Spinal cord (tissue), 10 donors: ENCODE data around the gene OTUD7B. TPM values are rescaled to one million over a fixed set of nuclear protein-coding genes. Genes with fewer than 3 reads are reported as not detected.
A peak's percentile ranks its signal among the peaks of the same experiment; 100 is the strongest.

Experiments used
- DNase-seq, 6 donors: peaks; one replicate each; pipeline versions ENCODE4 v3.0.0 to v3.0.0-alpha.2; 2013 to 2015; ENCODE audit warnings: low spot score in 6 of 6, low read depth in 4 of 6
- H3K27ac ChIP-seq: one replicate; pipeline ENCODE4 v1.5.1; 2013; ENCODE audit warnings: low read depth, low read length, control low read depth
- H3K27me3 ChIP-seq: one replicate; pipeline ENCODE4 v1.6.1; 2013; ENCODE audit warnings: low read length; ENCODE audit not compliant: control insufficient read depth, insufficient read depth
- H3K36me3 ChIP-seq: one replicate; pipeline ENCODE4 v1.6.1; 2013; ENCODE audit warnings: low read length; ENCODE audit not compliant: control insufficient read depth, insufficient read depth
- H3K4me1 ChIP-seq: one replicate; pipeline ENCODE4 v1.6.1; 2013; ENCODE audit warnings: low read length; ENCODE audit not compliant: control insufficient read depth, insufficient read depth
- H3K4me3 ChIP-seq: one replicate; pipeline ENCODE4 v1.5.1; 2013; ENCODE audit warnings: low read depth, low read length, control low read depth
- H3K9me3 ChIP-seq: one replicate; pipeline ENCODE4 v1.6.1; 2013; ENCODE audit warnings: low read length; ENCODE audit not compliant: control insufficient read depth, insufficient read depth
- whole genome bisulfite sequencing: methylation state at CpG from one replicate; pipeline ENCODE4 v1.1.5; 2013; ENCODE audit warnings: missing lambda C conversion rate; ENCODE audit not compliant: insufficient coverage; 5-methylcytosine and 5-hydroxymethylcytosine counted together
- polyA plus RNA-seq, 2 donors: library from polyadenylated mRNA; unstranded; fragments of 120-200 nt; gene quantifications; one replicate each; pipeline ENCODE4 v1.2.1, GENCODE V29; 2013; ENCODE audit not compliant: insufficient read length in 2 of 2
- total RNA-seq, 2 donors: library from RNA; depleted of rRNA in 1 of 2; stranded (reverse); fragments of 120-200 nt in 1 of 2; fragments of >200 nt in 1 of 2; gene quantifications; one replicate each; pipeline versions ENCODE4 v1.2.3 to v1.2.4, GENCODE V29; 2013 to 2014
- donor health status: healthy.

Gene OTUD7B
- total and polyA plus RNA-seq, 4 donors: 14.4 to 17.2 (median 14.8) TPM

DNA sequence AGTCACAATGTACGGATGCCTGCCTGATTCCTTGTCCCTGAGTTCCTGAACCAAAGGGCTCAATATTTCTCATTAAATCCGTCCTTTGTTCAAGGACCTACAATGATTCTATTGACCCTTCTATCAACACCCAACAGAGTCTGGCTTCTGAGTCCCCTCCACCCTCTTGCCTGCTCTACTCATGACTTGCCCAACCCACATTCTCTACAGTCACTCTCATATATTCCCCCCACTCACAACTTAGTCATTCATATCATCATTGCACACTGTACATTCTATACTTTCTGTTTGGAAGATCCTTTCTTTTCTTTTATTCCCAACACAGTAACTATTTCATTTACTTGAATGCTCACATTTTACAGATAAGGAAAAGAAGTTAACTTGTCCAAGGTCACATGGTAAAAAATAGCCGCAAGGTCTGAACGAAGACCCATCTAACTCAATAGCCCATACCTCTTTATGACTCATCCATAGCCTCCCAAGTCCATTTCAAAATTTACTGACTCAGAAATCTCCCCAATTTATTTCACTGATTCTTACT, 3.6 kb downstream of the OTUD7B start:
- H3K36me3 ChIP-seq: no peaks in the 10 kb centered on the region
- no peaks in the 10 kb centered on the region for H3K27me3 ChIP-seq
- no peaks in the 10 kb centered on the region for H3K4me1 ChIP-seq
- peak overlapping the region; percentile 15 for H3K27ac ChIP-seq
- WGBS: 64% methylated on average over 4 of the region's 4 CpGs
- no peak overlapping the region for H3K4me3 ChIP-seq
- no peak for DNase-seq
- no peaks in the 10 kb centered on the region for H3K9me3 ChIP-seq

DNA sequence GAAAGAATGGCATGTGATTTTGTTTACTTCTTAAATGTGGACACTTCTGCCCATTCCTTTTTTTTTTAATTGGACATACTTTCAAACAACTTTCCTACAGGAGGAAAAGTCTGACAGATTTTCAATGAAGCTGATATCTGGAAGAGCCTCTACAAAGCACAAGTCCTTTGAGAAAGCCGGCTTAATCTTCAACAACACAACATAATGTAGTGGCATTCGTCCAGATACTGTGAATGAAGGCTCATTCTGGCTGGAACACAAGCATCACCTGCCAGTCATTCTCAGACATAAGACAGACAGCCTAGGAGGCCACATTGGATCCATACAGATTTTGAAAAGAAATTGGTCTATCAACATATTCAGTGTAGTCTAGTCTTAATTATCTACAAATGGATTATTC, 4.9 kb downstream of the OTUD7B start:
- no peak overlapping the region for H3K4me3 ChIP-seq
- peak in 1 of 6 donors; percentile 59 for DNase-seq
- no peaks in the 10 kb centered on the region for H3K4me1 ChIP-seq
- no peaks in the 10 kb centered on the region for H3K27me3 ChIP-seq
- no peak overlapping the region for H3K27ac ChIP-seq
- H3K9me3 ChIP-seq: no peaks in the 10 kb centered on the region
- WGBS: 60% methylated on average over 1 of the region's 2 CpGs
- no peaks in the 10 kb centered on the region for H3K36me3 ChIP-seq

GRCh38 chr1:150003801-150004200, 6.7 kb downstream of the OTUD7B start:
- no peaks in the 10 kb centered on the region for H3K4me1 ChIP-seq
- H3K9me3 ChIP-seq: no peaks in the 10 kb centered on the region
- WGBS: 92% methylated on average over 3 of the region's 3 CpGs
- DNase-seq: no peak
- H3K36me3 ChIP-seq: peaks cover 6% of the 10 kb centered on the region
- no peak overlapping the region for H3K4me3 ChIP-seq
- no peaks in the 10 kb centered on the region for H3K27me3 ChIP-seq
- no peak overlapping the region for H3K27ac ChIP-seq

DNA sequence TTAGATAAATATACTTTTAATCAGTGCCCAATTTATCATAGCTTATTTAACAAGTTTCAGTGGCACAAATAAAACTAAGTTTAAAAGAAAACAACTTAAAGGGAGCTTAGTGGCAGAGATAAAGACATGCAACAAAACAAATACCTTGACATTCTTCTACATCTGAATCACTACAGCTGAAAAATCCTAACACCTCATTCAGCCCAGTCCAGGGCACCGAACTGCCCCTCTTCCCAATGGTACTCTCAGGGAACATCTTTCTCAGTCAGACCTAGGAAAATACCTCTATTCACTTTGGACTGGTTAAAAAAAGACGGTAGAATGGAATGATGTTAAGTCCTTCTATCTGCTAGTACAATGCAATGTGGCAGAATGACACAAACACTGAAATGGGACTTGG, 8.3 kb downstream of the OTUD7B start:
- H3K9me3 ChIP-seq: no peaks in the 10 kb centered on the region
- DNase-seq: no peak
- peaks cover 6% of the 10 kb centered on the region for H3K36me3 ChIP-seq
- no peaks in the 10 kb centered on the region for H3K4me1 ChIP-seq
- no CpG with 5 or more reads among the region's 2 CpGs for WGBS
- H3K27me3 ChIP-seq: no peaks in the 10 kb centered on the region
- no peak overlapping the region for H3K4me3 ChIP-seq
- no peak overlapping the region for H3K27ac ChIP-seq

DNA sequence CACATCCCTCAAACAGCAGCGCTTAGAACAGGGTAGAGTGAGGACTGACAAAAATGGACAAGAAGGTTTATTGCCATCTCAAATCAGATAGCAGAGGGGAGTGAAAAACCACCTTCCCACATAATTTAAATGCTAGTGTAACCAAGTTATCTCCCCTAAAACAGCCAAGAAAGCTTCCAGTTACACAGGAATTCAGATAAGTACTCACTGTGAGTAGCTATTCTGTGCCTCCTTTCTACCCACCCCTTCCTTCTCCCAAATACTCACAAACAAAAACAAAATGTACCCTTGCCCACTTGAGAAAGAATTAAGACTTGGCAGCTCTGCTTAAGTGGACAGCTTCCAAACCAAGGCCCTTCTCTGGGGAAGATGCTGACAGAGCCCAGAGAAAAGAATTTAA, 9.1 kb downstream of the OTUD7B start:
- peaks cover 6% of the 10 kb centered on the region for H3K36me3 ChIP-seq
- WGBS: no CpG with 5 or more reads among the region's 1 CpG
- no peak overlapping the region for H3K4me3 ChIP-seq
- no peaks in the 10 kb centered on the region for H3K9me3 ChIP-seq
- H3K27ac ChIP-seq: peak overlapping the region; percentile 4
- peak in 2 of 6 donors; percentile 37 to 58 for DNase-seq
- H3K4me1 ChIP-seq: no peaks in the 10 kb centered on the region
- H3K27me3 ChIP-seq: no peaks in the 10 kb centered on the region

GRCh38 chr1:149997585-149998262, 12.8 kb downstream of the OTUD7B start:
- Histone ChIP-seq H3K4me3 (no peak overlapping the region), H3K27me3 (no peaks in the 10 kb centered on the region), H3K36me3 (peaks cover 6% of the 10 kb centered on the region), H3K27ac (no peak overlapping the region), H3K4me1 (no peaks in the 10 kb centered on the region), H3K9me3 (no peaks in the 10 kb centered on the region)
- WGBS: 88% methylated on average over 5 of the region's 6 CpGs
- no peak for DNase-seq

DNA sequence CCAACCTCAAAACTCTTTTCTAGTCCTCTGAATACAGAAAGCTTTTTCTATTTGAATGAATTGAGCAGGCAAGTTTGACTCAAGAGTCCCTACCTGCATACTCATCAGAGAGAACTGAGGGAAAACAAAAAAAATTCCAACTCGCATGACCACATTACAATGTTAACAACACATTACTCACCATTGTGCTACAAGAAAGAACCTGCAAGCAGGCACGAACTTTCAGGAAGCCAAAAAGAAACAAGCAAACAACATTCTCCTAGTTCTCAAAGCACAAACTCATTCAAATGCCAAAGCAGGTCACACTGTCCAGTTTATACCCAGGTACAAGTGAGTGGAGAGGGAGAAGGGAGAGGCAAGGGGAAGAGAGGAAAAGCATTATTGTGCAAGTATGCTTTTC, 14.6 kb downstream of the OTUD7B start:
- Histone ChIP-seq H3K4me1 (no peaks in the 10 kb centered on the region), H3K9me3 (no peaks in the 10 kb centered on the region), H3K27ac (no peak overlapping the region), H3K36me3 (peaks cover 6% of the 10 kb centered on the region), H3K4me3 (no peak overlapping the region), H3K27me3 (no peaks in the 10 kb centered on the region)
- DNase-seq: no peak
- WGBS: no CpG with 5 or more reads among the region's 2 CpGs

GRCh38 chr1:149993764-149994163, 16.8 kb downstream of the OTUD7B start:
- Histone ChIP-seq H3K27me3 (no peaks in the 10 kb centered on the region), H3K36me3 (no peaks in the 10 kb centered on the region), H3K9me3 (no peaks in the 10 kb centered on the region), H3K4me3 (no peak overlapping the region), H3K27ac (no peak overlapping the region), H3K4me1 (no peaks in the 10 kb centered on the region)
- no peak for DNase-seq

GRCh38 chr1:149993181-149993580, 17.3 kb downstream of the OTUD7B start:
- WGBS: no CpG with 5 or more reads among the region's 1 CpG
- H3K27ac ChIP-seq: no peak overlapping the region
- H3K4me1 ChIP-seq: no peaks in the 10 kb centered on the region
- H3K36me3 ChIP-seq: no peaks in the 10 kb centered on the region
- no peak overlapping the region for H3K4me3 ChIP-seq
- no peaks in the 10 kb centered on the region for H3K9me3 ChIP-seq
- no peaks in the 10 kb centered on the region for H3K27me3 ChIP-seq
- DNase-seq: no peak

- Histone ChIP-seq H3K4me3 (no peak overlapping the region), H3K4me1 (no peaks in the 10 kb centered on the region), H3K9me3 (no peaks in the 10 kb centered on the region), H3K27me3 (no peaks in the 10 kb centered on the region), H3K27ac (no peak overlapping the region), H3K36me3 (peaks cover 3% of the 10 kb centered on the region)
- no peak for DNase-seq
- 83% methylated on average over 1 of the region's 1 CpG for WGBS
These were observed 23.3 kb downstream of the OTUD7B start for GRCh38 chr1:149987297-149987595.
